ENCODE results near the gene GOLGA8B.
"Not testable (repeated sequence)": the region's sequence is repeated elsewhere in the genome, so short reads cannot be mapped to it uniquely, and the experiment has no call there.

The GOLGA8B gene

DNA sequence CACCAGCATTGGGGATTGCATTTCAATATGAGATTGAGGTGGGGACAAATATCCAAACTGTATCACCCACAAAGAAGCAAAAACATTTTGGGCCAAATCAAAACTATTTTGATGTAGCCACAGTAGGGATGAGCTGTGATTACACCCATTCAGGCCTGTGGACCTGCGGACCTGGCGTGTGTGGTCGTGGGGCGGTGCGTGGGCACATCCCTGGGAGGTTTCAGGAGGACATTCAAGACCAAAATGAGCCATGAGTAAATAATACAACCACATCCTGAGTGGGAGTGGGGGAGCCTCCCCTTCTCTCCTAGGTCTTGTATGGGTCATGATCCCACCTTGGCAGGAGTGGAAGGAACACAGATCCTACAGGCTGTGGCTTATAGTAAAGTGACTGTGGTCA is 23.7 kb downstream of the GOLGA8B start:
- not testable (repeated sequence) for DNase-seq (ENCODE audit: low read depth in 2 of 2)

DNA sequence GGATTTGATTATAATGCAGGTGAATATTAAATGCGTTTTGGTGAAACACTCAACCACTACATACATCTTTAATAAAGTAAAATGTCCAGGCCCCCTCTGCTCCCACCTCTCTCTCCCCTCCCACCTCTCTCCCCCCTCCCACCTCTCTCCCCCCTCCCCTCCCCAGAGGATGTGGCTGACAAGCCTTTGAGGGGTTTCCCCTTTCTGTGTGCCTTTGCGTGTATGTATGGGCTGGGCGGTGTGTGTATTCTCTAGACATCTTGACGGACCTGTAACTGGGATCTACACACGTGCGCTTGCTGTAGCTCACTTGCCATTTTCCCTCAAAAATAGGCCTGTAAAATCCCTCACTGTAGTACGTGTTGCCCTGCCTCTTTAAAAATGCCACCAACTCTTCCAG is 28.3 kb downstream of the GOLGA8B start:
- DNase-seq (ENCODE audit: low read depth in 2 of 2), result not testable (repeated sequence)

DNA sequence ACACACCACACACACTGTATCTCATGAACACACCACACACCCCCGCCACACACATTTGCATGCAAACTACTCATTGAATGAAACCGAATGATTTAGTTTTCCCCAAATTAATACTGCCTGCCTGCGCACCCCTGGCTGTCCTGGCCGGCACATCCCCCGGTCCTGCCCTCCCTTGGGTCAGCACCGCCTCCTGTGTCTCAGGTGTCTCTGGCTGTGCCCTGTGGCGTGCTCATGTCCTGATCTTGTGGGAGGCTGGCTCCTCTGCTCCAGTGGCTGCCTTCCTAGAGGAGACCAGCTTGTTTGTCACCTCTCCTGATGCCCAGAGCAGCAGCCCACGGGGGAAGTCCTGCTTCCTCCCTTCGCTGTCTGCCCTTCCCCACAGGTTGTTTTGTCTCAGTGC is 28.7 kb downstream of the GOLGA8B start:
- DNase-seq (ENCODE audit: low read depth in 2 of 2), result not testable (repeated sequence)

DNA sequence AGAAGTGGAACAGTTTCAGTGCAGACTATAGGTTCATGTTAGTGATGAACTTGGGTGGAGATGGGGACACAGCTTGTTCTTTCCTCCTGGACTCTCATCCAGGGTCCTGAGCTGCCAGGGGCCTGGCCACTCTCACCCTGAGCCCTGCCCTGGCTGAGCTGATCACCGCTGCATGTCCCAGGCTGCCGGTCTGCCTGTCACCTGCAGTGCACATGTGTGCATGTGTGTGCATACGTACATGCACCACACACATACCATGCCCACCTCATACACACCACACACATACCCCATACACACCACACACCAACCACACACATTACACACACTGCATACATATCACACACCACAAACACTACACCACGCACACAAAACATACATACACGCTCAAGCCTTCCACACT is 29.3 kb downstream of the GOLGA8B start:
- not testable (repeated sequence) for DNase-seq (ENCODE audit: low read depth in 2 of 2)

DNA sequence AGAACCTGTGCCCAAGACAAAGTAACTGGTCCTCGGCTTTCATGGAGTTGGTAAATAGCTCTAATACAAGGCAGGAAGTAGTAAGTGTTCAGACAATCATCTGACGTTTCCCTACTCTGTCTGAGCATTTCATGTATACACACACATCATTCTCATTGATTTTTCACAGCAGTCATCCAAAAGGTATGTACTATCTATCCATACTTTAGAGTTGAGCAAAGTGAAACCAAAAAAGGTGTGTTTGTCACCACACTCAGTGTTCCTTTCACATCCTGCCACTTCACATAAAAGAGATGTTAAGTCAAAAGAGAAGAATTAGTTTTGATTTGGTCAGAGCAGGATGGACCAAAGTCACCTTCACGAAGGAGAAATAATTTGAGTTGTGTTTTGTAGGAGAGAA is 33.3 kb downstream of the GOLGA8B start:
- DNase-seq (ENCODE audit: low read depth in 2 of 2), result not testable (repeated sequence)

DNA sequence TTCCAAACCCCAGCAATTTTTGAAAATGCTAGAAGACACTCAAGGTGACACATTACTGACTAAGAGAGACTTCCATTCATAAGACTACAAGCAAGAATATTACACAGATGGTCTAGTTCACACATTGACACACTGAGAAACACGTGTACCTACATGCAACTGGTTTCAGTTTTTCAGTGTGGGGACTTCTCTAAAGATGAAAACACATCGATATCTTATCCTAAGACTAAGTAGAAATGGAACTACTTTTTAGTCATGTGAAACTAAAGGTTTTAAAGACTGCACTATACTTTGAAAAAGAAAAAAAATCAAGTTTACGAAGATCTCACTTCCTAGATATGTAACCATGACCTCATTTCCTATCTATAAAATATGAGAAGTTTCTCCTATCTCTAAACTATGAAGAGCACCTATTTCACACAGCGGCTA is 34.1 kb downstream of the GOLGA8B start:
- DNase-seq (ENCODE audit: low read depth in 2 of 2), result not testable (repeated sequence)

DNA sequence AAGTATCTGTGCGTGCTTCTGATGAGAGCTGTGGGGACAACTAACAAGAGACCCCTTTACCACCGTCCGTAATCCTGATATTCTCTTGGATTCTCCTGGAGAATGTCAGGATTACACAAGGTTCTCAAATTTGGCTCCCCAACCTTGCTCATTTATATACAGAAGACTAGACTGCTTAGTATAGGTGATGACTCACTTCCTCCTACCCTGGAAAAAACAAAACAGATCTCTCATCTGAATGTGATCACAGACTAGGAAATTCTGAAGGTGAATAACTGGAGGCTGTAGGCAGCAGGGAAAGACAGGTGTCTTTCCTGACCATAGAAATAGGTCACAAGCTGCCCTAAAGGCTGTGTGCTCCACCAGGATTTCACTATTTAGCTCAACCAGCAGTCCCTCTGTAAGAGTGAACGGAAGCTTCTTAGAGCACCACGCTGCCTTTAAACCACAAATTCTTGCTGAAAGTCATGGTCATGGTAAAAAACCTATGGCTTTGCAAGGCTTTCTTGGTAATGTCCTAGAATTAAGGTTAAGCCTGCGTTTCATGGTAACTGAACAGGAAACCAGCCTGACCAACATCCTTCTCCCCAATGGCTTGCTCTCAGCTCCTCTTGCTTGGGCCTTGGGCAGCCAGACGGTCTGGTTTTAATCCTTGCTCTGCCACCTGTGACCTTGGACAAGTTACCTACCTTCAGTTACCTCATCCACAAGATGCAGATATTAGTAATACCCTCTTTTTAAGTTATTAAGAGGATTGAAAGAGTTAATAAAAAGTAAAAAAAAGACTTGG is 39.4 kb downstream of the GOLGA8B start:
- not testable (repeated sequence) for DNase-seq (ENCODE audit: low read depth in 2 of 2)

DNA sequence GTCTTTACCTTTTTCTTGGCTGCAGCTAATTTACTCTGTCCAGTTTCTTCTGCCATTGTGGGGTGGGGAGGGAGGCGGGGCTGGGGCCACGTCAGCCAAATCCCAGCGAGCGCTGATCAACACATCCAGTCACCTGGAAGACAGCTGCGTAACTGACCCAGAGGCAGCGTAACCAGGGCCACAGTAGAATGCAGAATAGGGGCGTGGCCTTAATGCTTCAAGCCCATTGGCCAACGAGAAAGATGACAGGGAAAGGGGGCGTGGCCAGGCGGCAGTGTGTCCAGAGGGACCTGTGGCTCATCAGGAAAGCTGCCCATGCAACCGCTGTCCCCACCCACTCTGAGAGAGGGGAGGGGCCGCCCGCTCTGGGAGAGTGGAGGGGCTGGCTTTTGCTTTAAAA is 47.6 kb downstream of the GOLGA8B start:
- DNase-seq (ENCODE audit: low read depth in 2 of 2), result not testable (repeated sequence)

Measured in fibroblast of skin of left quadriceps (primary cell).